K562 (cell line): Measurements from ENCODE around the gene NDUFAF3. TPM values are rescaled to one million over a fixed set of nuclear protein-coding genes. Genes with fewer than 3 reads are reported as not detected.

Source experiments
- ATAC-seq: fragments of 200-7000 bp; cut with Tn5 transposase; 3 replicates; pipeline ENCODE4 v1.9.1; 2020; ENCODE audit warnings: moderate library complexity
- BruUV-seq: library from RNA; stranded (reverse); fragments of 400-500 nt; replicated peaks from 2 replicates; lab custom pipeline; 2021; lab: Mats Ljungman, UMichigan
- CTCF ChIA-PET: fragments of 300-600 bp; formaldehyde crosslinking; extraction: SDS; loops from one replicate; lab custom pipeline; 2021; ENCODE audit warnings: low intra/inter-chr PET ratio; lab: Yijun Ruan, JAX
- POLR2A ChIA-PET: fragments of 300-600, 350-650 bp; sonication (Branson Sonifier 250); formaldehyde crosslinking; extraction: SDS; loops from one replicate; lab custom pipeline; 2021; ENCODE audit warnings: antibody characterized with exemption, inconsistent platforms; lab: Yijun Ruan, JAX
- DNase-seq, 4 experiments: peaks; one replicate each; pipeline versions ENCODE4 v3.0.0 to v3.0.0-alpha.2; 2011 to 2018; ENCODE audit warnings: low spot score in 3 of 4, mixed read lengths in 3 of 4; ENCODE audit errors: extremely low read depth in 1 of 4
- FAIRE-seq: peaks from 2 replicates; lab custom pipeline; 2011; peaks lifted over from hg19 to GRCh38; lab: Jason Lieb, UNC
- H2AFZ ChIP-seq: 2 replicates; pipeline ENCODE4 v1.6.0; 2011; ENCODE audit warnings: low read depth, low read length, control low read depth, inconsistent platforms
- H3K27ac ChIP-seq: fragments of 200-600 bp; 3 replicates; pipeline ENCODE4 v1.8.0; 2011; ENCODE audit warnings: low read depth, mild to moderate bottlenecking, control low read depth, inconsistent platforms, low read length, moderate library complexity, mixed read lengths; ENCODE audit errors: extremely low read depth
- H3K27me3 ChIP-seq, 2 experiments: fragments of 300-600 bp in 1 of 2; 2 replicates in 1 of 2; 3 replicates in 1 of 2; pipeline versions ENCODE4 v1.6.0 to v1.8.0; 2011; ENCODE audit warnings: inconsistent platforms in 2 of 2, low read length in 2 of 2, mild to moderate bottlenecking in 1 of 2, mixed read lengths in 1 of 2, moderate library complexity in 1 of 2; ENCODE audit not compliant: control insufficient read depth in 2 of 2, insufficient read depth in 2 of 2
- H3K36me3 ChIP-seq: fragments of 300-600 bp; 3 replicates; pipeline ENCODE4 v1.8.0; 2011; ENCODE audit warnings: mild to moderate bottlenecking, low read length, inconsistent platforms; ENCODE audit not compliant: control insufficient read depth, insufficient read depth
- H3K4me1 ChIP-seq, 2 experiments: fragments of 200-600 bp in 1 of 2; replicated peaks in 1 of 2; 2 replicates in 1 of 2; 3 replicates in 1 of 2; pipeline versions ENCODE4 v1.5.1 to v1.8.0; 2011; ENCODE audit warnings: inconsistent platforms in 2 of 2, low read length in 2 of 2, mild to moderate bottlenecking in 1 of 2, mixed read lengths in 1 of 2, moderate library complexity in 1 of 2; ENCODE audit not compliant: control insufficient read depth in 2 of 2, insufficient read depth in 2 of 2
- H3K4me2 ChIP-seq: 2 replicates; pipeline ENCODE4 v1.6.1; 2011; ENCODE audit warnings: low read length, control low read depth, inconsistent platforms, mixed read lengths; ENCODE audit not compliant: insufficient read depth
- H3K4me3 ChIP-seq: fragments of 200-600 bp; sonication (generic), shearing (Covaris generic); 2 replicates; pipeline ENCODE4 v1.5.1; 2016; ENCODE audit warnings: control low read depth, inconsistent platforms
- H3K79me2 ChIP-seq: fragments of 200-600 bp; 3 replicates; pipeline ENCODE4 v1.8.0; 2011; ENCODE audit warnings: low read length, inconsistent platforms; ENCODE audit not compliant: control insufficient read depth, insufficient read depth
- H3K9ac ChIP-seq, 2 experiments: 2 replicates each; pipeline versions ENCODE4 v1.6.0 to v1.6.1; 2011; ENCODE audit warnings: low read depth in 2 of 2, low read length in 2 of 2, control low read depth in 1 of 2, inconsistent platforms in 1 of 2, mild to moderate bottlenecking in 1 of 2, mixed read lengths in 1 of 2; ENCODE audit not compliant: insufficient read depth in 1 of 2
- H3K9me1 ChIP-seq: one replicate; pipeline ENCODE4 v1.6.0; 2011; ENCODE audit warnings: inconsistent platforms, mild to moderate bottlenecking, low read length, moderate library complexity; ENCODE audit not compliant: control insufficient read depth, insufficient read depth
- H3K9me3 ChIP-seq: replicated peaks from 2 replicates; pipeline ENCODE4 v1.5.1; 2011; ENCODE audit warnings: low read depth, low read length, inconsistent platforms; ENCODE audit not compliant: control insufficient read depth, insufficient read depth
- H4K20me1 ChIP-seq: replicated peaks from 2 replicates; pipeline ENCODE4 v1.6.1; 2011; ENCODE audit warnings: low read length, inconsistent platforms, mixed read lengths; ENCODE audit not compliant: control insufficient read depth, insufficient read depth
- GATAD2B ChIP-seq: fragments of 450-650 bp; IDR thresholded peaks from 2 replicates; pipeline ENCODE4 v1.6.1; 2017; ENCODE audit warnings: mild to moderate bottlenecking, borderline replicate concordance
- HDAC6 ChIP-seq: IDR thresholded peaks from 2 replicates; pipeline ENCODE4 v1.6.1; 2012; ENCODE audit warnings: low read depth, mild to moderate bottlenecking, control low read depth, inconsistent platforms, low read length, moderate library complexity
- KDM2B ChIP-seq: fragments of 250-450 bp; sonication (Bioruptor Pico); IDR thresholded peaks from 2 replicates; pipeline ENCODE4 v1.8.0; 2021; ENCODE audit warnings: mild to moderate bottlenecking, moderate library complexity
- POLR2G ChIP-seq: fragments of 200-400 bp; formaldehyde crosslinking; IDR thresholded peaks from 2 replicates; pipeline ENCODE4 v1.6.1; 2017; ENCODE audit warnings: low read depth, mild to moderate bottlenecking, antibody characterized with exemption, low read length, moderate library complexity
- RBFOX2 ChIP-seq: fragments of 200-400 bp; formaldehyde crosslinking; IDR thresholded peaks from 2 replicates; pipeline ENCODE4 v1.6.1; 2017; ENCODE audit warnings: low read depth, mild to moderate bottlenecking, low read length, moderate library complexity
- ZNF24 ChIP-seq: fragments of 450-650 bp; IDR thresholded peaks from 2 replicates; pipeline ENCODE4 v1.6.1; 2016
- WGBS: fragments of 100-300 bp; shearing (Covaris generic); methylation state at CpG from one replicate; pipeline ENCODE4 v1.1.6; 2016; ENCODE audit warnings: low coverage, mixed read lengths; ENCODE audit not compliant: insufficient coverage; ENCODE audit errors: missing lambda C conversion rate; 5-methylcytosine and 5-hydroxymethylcytosine counted together
- in situ Hi-C: fragments of 300-500 bp; cut with MboI; formaldehyde crosslinking; loops from 4 replicates; pipeline ENCODE4 v1.15.0; 2018; ENCODE audit warnings: inconsistent platforms, mixed read lengths
- intact Hi-C: fragments of 100-400 bp; cut with micrococcal nuclease; formaldehyde crosslinking; loops from 2 replicates; pipeline ENCODE4 v1.14.2; 2022
- polyA plus RNA-seq, 8 experiments: library from polyadenylated mRNA; depleted of rRNA in 4 of 8; stranded (reverse) in 5 of 8; unstranded in 3 of 8; fragments of >200 nt; fragmentation: Nextera tagmentation in 2 of 8; fragmentation: Illumina TruSeq in 1 of 8; extraction: Ambion mirVana in 2 of 8; extraction: Trizol in 1 of 8; gene quantifications; 2 replicates each; pipeline versions ENCODE4 v1.2.1 to v1.2.3, GENCODE V29; 2011 to 2014; ENCODE audit warnings: inconsistent platforms in 1 of 8, missing spikeins in 1 of 8
- total RNA-seq, 7 experiments: library from RNA; depleted of rRNA in 6 of 7; stranded (reverse); fragments of >200 nt in 6 of 7; fragmentation: Illumina TruSeq in 2 of 7; extraction: Trizol in 2 of 7; gene quantifications; 2 replicates each; pipeline versions ENCODE4 v1.2.1 to v1.2.3, GENCODE V29; 2011 to 2021; ENCODE audit warnings: low replicate concordance in 1 of 7
- TF ChIP-seq, protein P1 (sequence below): fragments of 450-650 bp; formaldehyde crosslinking; IDR thresholded peaks from 2 replicates; pipeline ENCODE4 v1.4.0; 2020; ENCODE audit warnings: mild to moderate bottlenecking, mixed read lengths
- TF ChIP-seq, protein P2 (sequence below): sonication (generic); formaldehyde crosslinking; IDR thresholded peaks from 2 replicates; pipeline ENCODE4 v1.8.0; 2022; ENCODE audit warnings: missing genetic modification reagents, mild to moderate bottlenecking, borderline replicate concordance

NDUFAF3 gene
- total and polyA plus RNA-seq, 9 of the 15 experiments (the other 6 are each of a cell fraction or from before 2014, with no cell fraction given), result 17.0 to 127 (median 36.3) TPM

DNA sequence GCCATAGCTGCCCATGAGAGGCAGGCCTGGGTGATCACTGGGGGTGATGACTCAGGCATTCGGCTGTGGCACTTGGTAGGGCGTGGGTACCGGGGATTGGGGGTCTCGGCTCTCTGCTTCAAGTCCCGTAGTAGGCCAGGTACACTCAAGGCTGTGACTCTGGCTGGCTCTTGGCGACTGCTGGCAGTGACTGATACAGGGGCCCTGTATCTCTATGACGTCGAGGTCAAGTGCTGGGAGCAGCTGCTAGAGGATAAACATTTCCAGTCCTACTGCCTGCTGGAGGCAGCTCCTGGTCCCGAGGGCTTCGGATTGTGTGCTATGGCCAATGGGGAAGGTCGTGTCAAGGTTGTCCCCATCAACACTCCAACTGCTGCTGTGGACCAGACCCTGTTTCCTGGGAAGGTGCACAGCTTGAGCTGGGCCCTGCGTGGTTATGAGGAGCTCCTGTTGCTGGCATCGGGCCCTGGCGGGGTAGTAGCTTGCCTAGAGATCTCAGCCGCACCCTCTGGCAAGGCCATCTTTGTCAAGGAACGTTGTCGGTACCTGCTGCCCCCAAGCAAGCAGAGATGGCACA lies 9.4 kb upstream of the NDUFAF3 start:
- no peak for DNase-seq
- FAIRE-seq, result no peak
- Histone ChIP-seq H3K9me3 (no peaks in the 10 kb centered on the region), H2AFZ (no peak overlapping the region), H3K27ac (no peak overlapping the region), H3K4me3 (no peak overlapping the region), H3K4me2 (no peak overlapping the region), H3K79me2 (peaks cover 54% of the 10 kb centered on the region), H3K9ac (peak overlapping the region in 1 of 2 experiments; percentile 26; a peak in 1 of 4 replicates), H3K36me3 (peaks cover 59% of the 10 kb centered on the region; the same call in 2 of the 3 replicates), H3K4me1 (peaks cover 10 to 34% of the 10 kb centered on the region in 2 experiments; a peak in 4 of 5 replicates), H4K20me1 (peaks cover 25% of the 10 kb centered on the region), H3K9me1 (peaks cover 8% of the 10 kb centered on the region), H3K27me3 (no peaks in the 10 kb centered on the region)
- in situ Hi-C loops (no loop called here), intact Hi-C loops (no loop called here)
- TF ChIP-seq HDAC6 (no peak), ZNF24 (no peak), RBFOX2 (peak; percentile 34; the same call in 1 of the 2 replicates), POLR2G (peak; percentile 8), KDM2B (no peak), GATAD2B (no peak)
- TF ChIP-seq, protein P1, sequence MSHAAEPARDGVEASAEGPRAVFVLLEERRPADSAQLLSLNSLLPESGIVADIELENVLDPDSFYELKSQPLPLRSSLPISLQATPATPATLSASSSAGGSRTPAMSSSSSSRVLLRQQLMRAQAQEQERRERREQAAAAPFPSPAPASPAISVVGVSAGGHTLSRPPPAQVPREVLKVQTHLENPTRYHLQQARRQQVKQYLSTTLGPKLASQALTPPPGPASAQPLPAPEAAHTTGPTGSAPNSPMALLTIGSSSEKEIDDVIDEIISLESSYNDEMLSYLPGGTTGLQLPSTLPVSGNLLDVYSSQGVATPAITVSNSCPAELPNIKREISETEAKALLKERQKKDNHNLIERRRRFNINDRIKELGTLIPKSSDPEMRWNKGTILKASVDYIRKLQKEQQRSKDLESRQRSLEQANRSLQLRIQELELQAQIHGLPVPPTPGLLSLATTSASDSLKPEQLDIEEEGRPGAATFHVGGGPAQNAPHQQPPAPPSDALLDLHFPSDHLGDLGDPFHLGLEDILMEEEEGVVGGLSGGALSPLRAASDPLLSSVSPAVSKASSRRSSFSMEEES (CRISPR knock-in tag), result no peak
- TF ChIP-seq, protein P2, sequence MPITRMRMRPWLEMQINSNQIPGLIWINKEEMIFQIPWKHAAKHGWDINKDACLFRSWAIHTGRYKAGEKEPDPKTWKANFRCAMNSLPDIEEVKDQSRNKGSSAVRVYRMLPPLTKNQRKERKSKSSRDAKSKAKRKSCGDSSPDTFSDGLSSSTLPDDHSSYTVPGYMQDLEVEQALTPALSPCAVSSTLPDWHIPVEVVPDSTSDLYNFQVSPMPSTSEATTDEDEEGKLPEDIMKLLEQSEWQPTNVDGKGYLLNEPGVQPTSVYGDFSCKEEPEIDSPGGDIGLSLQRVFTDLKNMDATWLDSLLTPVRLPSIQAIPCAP (CRISPR knock-in tag), result no peak
- WGBS, result 80% methylated on average over 14 of the region's 17 CpGs
- POLR2A ChIA-PET, result interaction anchor here (0.6 to 1.5 kb wide), 4 partner anchors 10 to 82 kb away, joined by 3 to 7 read pairs (median 4); partner anchors contain the start of genes NDUFAF3 and QRICH1
- CTCF ChIA-PET, result no interaction called here
- no peak for ATAC-seq
- no TSS peak for BruUV-seq
